ENCODE results near the gene EDC3.

DNA sequence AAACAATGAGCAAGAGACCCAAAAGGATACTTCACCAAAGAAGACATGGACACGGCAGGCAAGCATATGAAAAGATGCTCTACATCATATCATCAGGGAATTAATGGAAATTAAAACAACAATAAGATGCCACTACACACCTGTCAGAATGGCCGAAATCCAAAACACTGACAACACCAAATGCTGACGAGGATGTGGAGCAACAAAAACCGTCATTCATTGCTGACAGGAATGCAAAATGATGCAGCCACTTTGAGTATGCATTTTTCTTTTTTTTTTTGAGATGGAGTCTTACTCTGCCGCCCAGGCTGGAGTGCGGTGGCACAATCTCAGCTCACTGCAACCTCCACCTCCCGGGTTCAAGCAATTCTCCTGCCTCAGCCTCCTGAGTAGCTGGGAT, 19.0 kb downstream of the EDC3 start:
- TF ChIP-seq, protein P1, sequence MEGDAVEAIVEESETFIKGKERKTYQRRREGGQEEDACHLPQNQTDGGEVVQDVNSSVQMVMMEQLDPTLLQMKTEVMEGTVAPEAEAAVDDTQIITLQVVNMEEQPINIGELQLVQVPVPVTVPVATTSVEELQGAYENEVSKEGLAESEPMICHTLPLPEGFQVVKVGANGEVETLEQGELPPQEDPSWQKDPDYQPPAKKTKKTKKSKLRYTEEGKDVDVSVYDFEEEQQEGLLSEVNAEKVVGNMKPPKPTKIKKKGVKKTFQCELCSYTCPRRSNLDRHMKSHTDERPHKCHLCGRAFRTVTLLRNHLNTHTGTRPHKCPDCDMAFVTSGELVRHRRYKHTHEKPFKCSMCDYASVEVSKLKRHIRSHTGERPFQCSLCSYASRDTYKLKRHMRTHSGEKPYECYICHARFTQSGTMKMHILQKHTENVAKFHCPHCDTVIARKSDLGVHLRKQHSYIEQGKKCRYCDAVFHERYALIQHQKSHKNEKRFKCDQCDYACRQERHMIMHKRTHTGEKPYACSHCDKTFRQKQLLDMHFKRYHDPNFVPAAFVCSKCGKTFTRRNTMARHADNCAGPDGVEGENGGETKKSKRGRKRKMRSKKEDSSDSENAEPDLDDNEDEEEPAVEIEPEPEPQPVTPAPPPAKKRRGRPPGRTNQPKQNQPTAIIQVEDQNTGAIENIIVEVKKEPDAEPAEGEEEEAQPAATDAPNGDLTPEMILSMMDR (conservative IDR thresholded peaks at IDR 0.05; ENCODE audit: low read depth, low read length): no peak
- TF ChIP-seq EZH2 (IDR thresholded peaks at IDR 0.05; ENCODE audit: borderline replicate concordance, low read depth, low read length, poor library complexity, severe bottlenecking): no peak

Measured in A673 (cell line).